ENCODE results near the gene ARHGAP45.

ARHGAP45 gene

GRCh38 chr19:1068009-1069001 is 1.3 kb downstream of the ARHGAP45 start:
- Histone ChIP-seq H3K4me3 (ENCODE audit: low read depth, low read length) (no peak overlapping the region), H3K9me3 (peaks cover 6% of the 10 kb centered on the region; the same call in 1 of the 2 replicates), H3K27me3 (peaks cover 69% of the 10 kb centered on the region), H3K36me3 (no peaks in the 10 kb centered on the region), H3K4me1 (no peaks in the 10 kb centered on the region; the same call in 1 of the 2 replicates)
- DNase-seq = no peak
- TF ChIP-seq, protein P1, sequence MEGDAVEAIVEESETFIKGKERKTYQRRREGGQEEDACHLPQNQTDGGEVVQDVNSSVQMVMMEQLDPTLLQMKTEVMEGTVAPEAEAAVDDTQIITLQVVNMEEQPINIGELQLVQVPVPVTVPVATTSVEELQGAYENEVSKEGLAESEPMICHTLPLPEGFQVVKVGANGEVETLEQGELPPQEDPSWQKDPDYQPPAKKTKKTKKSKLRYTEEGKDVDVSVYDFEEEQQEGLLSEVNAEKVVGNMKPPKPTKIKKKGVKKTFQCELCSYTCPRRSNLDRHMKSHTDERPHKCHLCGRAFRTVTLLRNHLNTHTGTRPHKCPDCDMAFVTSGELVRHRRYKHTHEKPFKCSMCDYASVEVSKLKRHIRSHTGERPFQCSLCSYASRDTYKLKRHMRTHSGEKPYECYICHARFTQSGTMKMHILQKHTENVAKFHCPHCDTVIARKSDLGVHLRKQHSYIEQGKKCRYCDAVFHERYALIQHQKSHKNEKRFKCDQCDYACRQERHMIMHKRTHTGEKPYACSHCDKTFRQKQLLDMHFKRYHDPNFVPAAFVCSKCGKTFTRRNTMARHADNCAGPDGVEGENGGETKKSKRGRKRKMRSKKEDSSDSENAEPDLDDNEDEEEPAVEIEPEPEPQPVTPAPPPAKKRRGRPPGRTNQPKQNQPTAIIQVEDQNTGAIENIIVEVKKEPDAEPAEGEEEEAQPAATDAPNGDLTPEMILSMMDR (IDR thresholded peaks at IDR 0.05; ENCODE audit: low read depth, low read length) = no peak

GRCh38 chr19:1069009-1069779 is 2.2 kb downstream of the ARHGAP45 start:
- TF ChIP-seq, protein P1 (IDR thresholded peaks at IDR 0.05; ENCODE audit: low read depth, low read length) = no peak
- Histone ChIP-seq H3K4me3 (ENCODE audit: low read depth, low read length) (no peak overlapping the region), H3K9me3 (peaks cover 4% of the 10 kb centered on the region; the same call in 1 of the 2 replicates), H3K27me3 (peaks cover 69% of the 10 kb centered on the region), H3K4me1 (peaks cover 3% of the 10 kb centered on the region; the same call in 1 of the 2 replicates), H3K36me3 (no peaks in the 10 kb centered on the region)
- DNase-seq = no peak

DNA sequence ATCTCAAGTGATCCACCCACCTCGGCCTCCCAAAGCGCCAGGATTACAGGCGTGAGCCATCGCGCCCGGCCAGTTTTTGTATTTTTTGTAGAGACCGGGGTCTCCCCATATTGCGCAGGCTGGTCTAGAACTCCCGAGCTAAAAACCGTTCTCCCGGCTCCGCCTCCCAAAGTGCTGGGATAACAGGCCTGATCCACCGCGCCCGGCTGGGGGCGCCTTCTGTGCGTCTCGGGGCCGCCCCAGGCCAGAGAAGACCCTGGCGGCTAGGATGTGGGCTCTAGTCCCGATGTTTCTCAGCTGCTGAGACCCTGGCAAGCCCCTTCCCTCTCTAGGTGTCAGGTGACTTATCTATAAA is 3.6 kb downstream of the ARHGAP45 start:
- TF ChIP-seq, protein P1 (IDR thresholded peaks at IDR 0.05; ENCODE audit: low read depth, low read length) = no peak
- DNase-seq = no peak
- Histone ChIP-seq H3K27me3 (peaks cover 62% of the 10 kb centered on the region), H3K4me1 (peaks cover 4% of the 10 kb centered on the region; the same call in 1 of the 2 replicates), H3K4me3 (ENCODE audit: low read depth, low read length) (no peak overlapping the region), H3K9me3 (peaks cover 4% of the 10 kb centered on the region; the same call in 1 of the 2 replicates), H3K36me3 (no peaks in the 10 kb centered on the region)

DNA sequence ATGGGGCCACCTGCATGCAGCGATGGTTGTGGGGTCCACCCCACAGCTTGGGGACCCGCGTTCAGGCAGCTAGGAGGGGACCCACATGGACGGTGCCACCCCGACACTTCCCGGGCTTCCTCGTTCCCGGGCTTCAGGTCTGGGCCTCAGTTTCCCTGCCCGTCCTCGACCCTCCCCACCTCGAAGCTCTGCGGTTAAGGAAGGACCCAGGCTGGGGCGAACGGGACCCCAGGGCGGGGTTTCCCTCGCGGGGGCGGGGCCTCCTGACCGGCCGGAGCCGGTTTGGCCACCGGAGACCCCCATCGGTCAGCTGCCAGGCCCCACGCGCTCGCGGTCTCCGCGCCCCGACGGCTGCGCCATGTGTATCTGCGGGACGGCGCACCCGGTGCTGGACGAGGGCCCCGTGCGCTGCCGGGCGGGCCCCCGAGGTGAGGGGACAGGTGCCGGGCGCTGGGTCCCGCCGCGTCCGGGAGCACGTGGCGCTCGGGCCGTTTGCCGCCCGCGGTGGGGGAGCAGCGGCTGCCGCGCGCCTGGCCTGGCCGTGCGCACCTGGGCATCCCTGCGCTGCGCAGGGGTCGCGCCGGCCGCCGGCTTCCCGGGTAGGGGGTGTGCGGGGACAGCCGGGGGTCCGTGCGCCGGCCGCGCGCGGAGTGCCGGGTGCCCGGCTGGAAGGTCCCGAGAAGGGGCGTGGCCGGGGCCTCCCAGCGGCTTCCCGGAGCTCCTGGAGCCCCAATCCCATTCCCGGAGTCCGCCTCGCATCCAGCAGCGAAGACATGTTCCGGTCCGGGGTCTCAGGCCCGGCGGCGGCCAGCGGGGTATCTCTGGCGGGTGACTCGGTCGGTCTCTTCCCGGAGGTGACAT is 4.2 kb downstream of the ARHGAP45 start:
- H3K4me3 ChIP-seq (ENCODE audit: low read depth, low read length) = no peak overlapping the region
- peaks cover 59% of the 10 kb centered on the region for H3K27me3 ChIP-seq
- H3K4me1 ChIP-seq = peaks cover 4% of the 10 kb centered on the region; the same call in 1 of the 2 replicates
- peaks cover 4% of the 10 kb centered on the region; the same call in 1 of the 2 replicates for H3K9me3 ChIP-seq
- TF ChIP-seq, protein P1 (IDR thresholded peaks at IDR 0.05; ENCODE audit: low read depth, low read length) = no peak
- no peaks in the 10 kb centered on the region for H3K36me3 ChIP-seq
- no peak for DNase-seq

DNA sequence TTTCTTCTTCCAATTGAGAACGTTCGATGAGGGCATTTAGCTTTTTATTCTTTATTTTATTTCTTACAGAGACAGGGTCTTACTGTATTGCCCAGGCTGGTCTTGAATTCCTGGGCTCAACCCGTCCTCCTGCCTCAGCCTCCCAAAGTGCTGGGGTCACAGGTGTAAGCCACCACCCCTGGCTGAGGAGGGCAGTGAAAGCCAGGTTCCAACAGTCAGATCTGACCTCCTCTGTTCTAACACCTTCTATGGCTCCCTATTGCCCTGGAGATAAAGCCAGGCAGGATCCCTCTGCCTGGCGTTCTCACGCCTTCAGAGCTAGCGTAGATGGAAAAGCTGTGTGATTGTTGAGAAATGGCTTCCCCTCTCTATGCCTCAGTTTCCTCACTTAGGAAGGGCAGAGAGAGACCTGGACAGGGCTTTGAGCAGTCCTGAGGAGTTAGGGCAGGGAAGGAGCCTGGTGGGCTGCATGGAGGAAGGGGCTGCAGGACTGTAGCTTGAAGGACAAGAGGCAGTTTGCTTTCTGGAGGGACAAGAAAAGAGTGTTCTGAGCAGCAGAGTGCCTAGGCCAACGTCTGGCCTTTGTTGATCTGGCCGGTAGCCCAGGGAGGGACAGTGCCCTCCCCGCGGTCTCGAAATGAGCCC is 5.5 kb downstream of the ARHGAP45 start:
- Histone ChIP-seq H3K27me3 (peaks cover 46% of the 10 kb centered on the region), H3K4me1 (0 out of 2 replicates have a peak, but pooled peaks cover 4% of the 10 kb centered on the region), H3K4me3 (ENCODE audit: low read depth, low read length) (no peak overlapping the region), H3K9me3 (peaks cover 4% of the 10 kb centered on the region; the same call in 1 of the 2 replicates), H3K36me3 (no peaks in the 10 kb centered on the region)
- TF ChIP-seq, protein P1 (IDR thresholded peaks at IDR 0.05; ENCODE audit: low read depth, low read length) = no peak
- no peak for DNase-seq

All from BE2C (cell line).